ENCODE results near the gene GPR12. TPM values are rescaled to one million over a fixed set of nuclear protein-coding genes. Genes with fewer than 3 reads are reported as not detected.

GPR12 gene
- total and polyA plus RNA-seq, 2 donors (not counting 1 experiment from before 2014, with no cell fraction given): not detected

GRCh38 chr13:26742691-26743358 lies 17.8 kb downstream of the GPR12 start:
- ATAC-seq (ENCODE audit: low read depth): no peak
- Histone ChIP-seq H3K27me3 (replicated peaks in 1 of 4; ENCODE audit: control extremely low read depth in 1 of 4, control insufficient read depth in 3 of 4, insufficient read depth in 4 of 4, low read length in 3 of 4) (peaks cover 0 to 10% (median 0%) of the 10 kb centered on the region in 4 experiments), H3K4me1 (ENCODE audit: control insufficient read depth in 2 of 2, insufficient read depth in 2 of 2, low read length in 2 of 2) (no peaks in the 10 kb centered on the region), H3K79me2 (ENCODE audit: control insufficient read depth, insufficient read depth, low read length) (no peaks in the 10 kb centered on the region), H3K4me2 (replicated peaks; ENCODE audit: low read depth, low read length, poor library complexity, severe bottlenecking) (no peak overlapping the region), H3K9ac (ENCODE audit: low read length) (no peak overlapping the region), H2AFZ (ENCODE audit: insufficient read depth, low read depth, low read length, poor library complexity, severe bottlenecking) (no peak overlapping the region), H3K36me3 (replicated peaks in 1 of 2; ENCODE audit: control extremely low read depth in 1 of 2, control insufficient read depth in 1 of 2, extremely low read depth in 1 of 2, insufficient read depth in 2 of 2, low read length in 1 of 2) (no peaks in the 10 kb centered on the region), H3K9me3 (ENCODE audit: control extremely low read depth in 1 of 3, control insufficient read depth in 2 of 3, insufficient read depth in 1 of 3, low read length in 2 of 3) (peaks cover 0 to 17% (median 3%) of the 10 kb centered on the region in 3 donors), H3K4me3 (ENCODE audit: control extremely low read depth in 1 of 5, extremely low read depth in 1 of 5, insufficient read depth in 1 of 5, low read depth in 2 of 5, low read length in 4 of 5) (no peak overlapping the region), H3K27ac (ENCODE audit: low read length in 2 of 2) (no peak overlapping the region), H4K20me1 (ENCODE audit: control insufficient read depth, insufficient read depth, low read length, poor library complexity, severe bottlenecking) (no peaks in the 10 kb centered on the region)
- no peak for DNase-seq
- intact Hi-C loops (cut with micrococcal nuclease): no loop called here
- no peak overlapping the region for H3K4me3 Mint-ChIP-seq
- H3K27ac Mint-ChIP-seq: no peak overlapping the region
- TF ChIP-seq EZH2 (IDR thresholded peaks at IDR 0.05; ENCODE audit: borderline replicate concordance, insufficient read depth, low read depth, low read length, poor library complexity, severe bottlenecking) (no peak), CTCF (IDR thresholded peaks at IDR 0.05) (no peak)
- ChIA-PET CTCF (no interaction called here), POLR2A (no interaction called here)
- H3K27me3 Mint-ChIP-seq: peaks cover 41% of the 10 kb centered on the region
- 26% methylated on average over 13 of the region's 25 CpGs for WGBS (ENCODE audit: insufficient coverage)
- no peaks in the 10 kb centered on the region for H3K4me1 Mint-ChIP-seq
- H3K9me3 Mint-ChIP-seq (ENCODE audit: insufficient read depth): peaks cover 6% of the 10 kb centered on the region

GRCh38 chr13:26735677-26736076 lies 24.9 kb downstream of the GPR12 start:
- no peak overlapping the region for H3K4me3 Mint-ChIP-seq
- H3K27ac Mint-ChIP-seq: no peak overlapping the region
- Histone ChIP-seq H3K27me3 (replicated peaks in 1 of 4; ENCODE audit: control extremely low read depth in 1 of 4, control insufficient read depth in 3 of 4, insufficient read depth in 4 of 4, low read length in 3 of 4) (no peaks in the 10 kb centered on the region), H2AFZ (ENCODE audit: insufficient read depth, low read depth, low read length, poor library complexity, severe bottlenecking) (no peak overlapping the region), H3K4me2 (replicated peaks; ENCODE audit: low read depth, low read length, poor library complexity, severe bottlenecking) (no peak overlapping the region), H3K4me3 (ENCODE audit: control extremely low read depth in 1 of 5, extremely low read depth in 1 of 5, insufficient read depth in 1 of 5, low read depth in 2 of 5, low read length in 4 of 5) (no peak overlapping the region), H3K36me3 (replicated peaks in 1 of 2; ENCODE audit: control extremely low read depth in 1 of 2, control insufficient read depth in 1 of 2, extremely low read depth in 1 of 2, insufficient read depth in 2 of 2, low read length in 1 of 2) (no peaks in the 10 kb centered on the region), H3K27ac (ENCODE audit: low read length in 2 of 2) (no peak overlapping the region), H3K9me3 (ENCODE audit: control extremely low read depth in 1 of 3, control insufficient read depth in 2 of 3, insufficient read depth in 1 of 3, low read length in 2 of 3) (peaks cover 0 to 22% (median 3%) of the 10 kb centered on the region in 3 donors), H3K79me2 (ENCODE audit: control insufficient read depth, insufficient read depth, low read length) (no peaks in the 10 kb centered on the region), H3K9ac (ENCODE audit: low read length) (no peak overlapping the region), H4K20me1 (ENCODE audit: control insufficient read depth, insufficient read depth, low read length, poor library complexity, severe bottlenecking) (no peaks in the 10 kb centered on the region), H3K4me1 (ENCODE audit: control insufficient read depth in 2 of 2, insufficient read depth in 2 of 2, low read length in 2 of 2) (no peaks in the 10 kb centered on the region)
- peaks cover 10% of the 10 kb centered on the region for H3K9me3 Mint-ChIP-seq (ENCODE audit: insufficient read depth)
- DNase-seq (no peak), ATAC-seq (ENCODE audit: low read depth) (no peak)
- intact Hi-C loops (cut with micrococcal nuclease): no loop called here
- CTCF ChIA-PET: no interaction called here
- POLR2A ChIA-PET: no interaction called here
- 89% methylated on average over 9 of the region's 9 CpGs for WGBS (ENCODE audit: insufficient coverage)
- H3K27me3 Mint-ChIP-seq: peaks cover 29% of the 10 kb centered on the region
- H3K4me1 Mint-ChIP-seq: no peaks in the 10 kb centered on the region
- TF ChIP-seq EZH2 (IDR thresholded peaks at IDR 0.05; ENCODE audit: borderline replicate concordance, insufficient read depth, low read depth, low read length, poor library complexity, severe bottlenecking) (no peak), CTCF (IDR thresholded peaks at IDR 0.05) (no peak)
